GM19372 (cell line): ENCODE data around the gene PGLYRP3.
"Not testable (repeated sequence)": the region's sequence is repeated elsewhere in the genome, so short reads cannot be mapped to it uniquely, and the experiment has no call there.

ENCODE experiments used
- ATAC-seq: cut with Tn5 transposase; IDR thresholded peaks from one replicate; pipeline ENCODE4 v1.9.1; 2021; ENCODE audit warnings: mild to moderate bottlenecking, low read depth, moderate library complexity; ENCODE audit not compliant: unreplicated experiment

The PGLYRP3 gene

DNA sequence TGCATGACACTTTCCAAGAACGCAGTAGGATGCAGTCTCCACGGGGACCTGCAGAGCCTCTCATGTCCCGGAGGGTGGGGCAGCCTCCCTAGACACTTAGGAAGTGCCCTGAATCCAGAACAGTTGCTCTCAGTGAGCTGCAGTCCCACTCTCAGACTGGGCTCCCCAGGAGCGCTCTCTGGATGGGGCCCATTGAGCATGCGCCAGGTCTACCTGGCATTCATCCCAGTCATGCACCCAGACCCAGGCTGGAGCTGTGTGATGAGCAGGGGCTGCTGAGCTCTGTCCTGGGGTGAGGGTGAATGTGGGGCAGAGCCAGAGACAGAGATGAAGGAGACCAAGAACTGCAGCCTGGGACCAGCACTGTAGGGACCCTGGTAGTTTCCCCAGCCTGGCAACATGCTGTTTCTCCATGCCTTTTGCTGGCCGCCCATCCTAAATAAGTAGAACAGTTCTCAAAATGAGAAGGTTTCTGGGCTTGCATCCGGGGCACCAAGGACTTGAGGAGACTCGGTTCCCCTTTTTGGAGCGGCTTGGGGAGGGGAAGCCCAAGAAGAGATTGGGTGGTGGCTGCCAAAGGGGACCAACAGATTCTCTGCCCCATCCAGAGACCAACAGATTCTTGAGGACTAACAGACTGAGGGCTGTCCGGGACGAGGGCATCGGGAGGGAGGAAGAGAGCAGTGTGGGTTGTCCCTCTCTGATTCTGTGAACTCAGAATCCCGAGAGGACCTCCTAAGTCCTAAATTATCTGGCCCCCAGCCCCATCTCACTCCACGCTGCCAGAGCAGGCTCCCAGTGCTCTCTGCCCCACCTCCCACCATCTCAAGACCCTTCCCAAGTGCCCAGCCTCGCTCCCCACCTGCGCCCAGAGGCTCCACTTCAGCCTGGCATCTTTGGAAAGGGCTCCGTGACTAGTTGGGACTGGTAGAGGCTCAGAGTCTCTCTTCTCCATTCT is 36.9 kb upstream of the PGLYRP3 start:
- ATAC-seq, result no peak

DNA sequence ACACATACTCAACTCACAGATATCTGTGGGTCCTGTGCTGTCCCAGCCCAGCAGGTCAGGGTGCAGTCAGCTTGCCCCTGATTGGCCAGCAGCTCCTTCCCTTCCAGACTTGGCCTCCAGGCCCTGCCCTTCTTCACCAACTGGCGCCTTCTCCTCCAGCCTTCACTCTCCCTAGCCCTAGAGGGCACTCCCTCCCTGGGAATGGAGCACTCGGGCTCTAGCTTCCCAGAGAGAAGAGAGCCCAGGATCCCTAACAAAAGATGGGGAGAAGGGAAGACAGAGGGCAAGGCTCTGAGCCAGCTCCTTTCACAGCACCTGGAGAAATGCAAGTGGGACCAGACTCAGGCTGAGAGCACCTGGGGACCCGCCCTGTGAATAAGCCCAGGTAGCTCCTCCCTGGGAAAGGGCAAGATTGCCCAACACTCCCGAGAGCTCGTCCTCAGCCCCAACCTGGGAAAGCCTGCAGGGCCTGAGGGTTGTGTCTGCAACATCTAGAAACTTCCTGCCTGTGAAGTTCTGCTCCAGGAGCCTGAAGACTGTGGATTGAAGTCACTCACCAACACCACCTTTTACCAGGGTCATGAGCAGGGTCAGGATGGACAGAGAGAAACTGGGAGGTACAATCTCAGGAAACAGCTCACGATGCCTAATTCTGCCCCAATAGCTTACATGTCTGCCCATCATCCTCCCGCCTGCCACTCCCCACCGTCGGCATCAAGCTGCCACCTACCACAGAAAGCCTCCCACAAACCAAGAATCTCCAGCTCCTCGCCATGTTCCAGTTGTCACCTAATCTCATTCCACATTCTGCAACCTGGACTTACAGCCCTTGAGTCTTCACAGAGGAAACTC is 36.0 kb upstream of the PGLYRP3 start, which contains the start of gene PGLYRP4:
Gene PGLYRP4 (minus strand): TSS at position 331 of the 852 bp plus-strand sequence. CDS start 909 bp downstream, outside the sequence.
- ATAC-seq, result no peak

DNA sequence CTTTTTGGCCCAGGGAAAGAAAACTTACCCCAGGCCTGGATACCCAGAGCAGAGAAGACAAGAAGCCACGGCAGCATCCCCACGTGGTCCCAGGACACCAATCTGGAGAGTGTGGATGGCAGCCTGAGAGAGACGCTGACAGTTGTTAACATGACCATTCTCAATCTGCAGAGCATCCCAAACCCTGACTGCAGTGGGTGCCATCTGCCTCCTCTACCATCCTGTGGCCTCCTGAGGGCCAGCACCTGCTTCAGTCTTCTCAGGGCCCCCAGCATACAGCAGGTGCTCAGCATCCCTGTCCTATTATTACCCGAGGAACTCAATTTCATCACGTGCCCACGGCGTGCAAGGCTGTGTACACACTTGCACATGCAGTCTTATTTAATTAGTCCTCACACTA is 35.1 kb upstream of the PGLYRP3 start:
- no peak for ATAC-seq

DNA sequence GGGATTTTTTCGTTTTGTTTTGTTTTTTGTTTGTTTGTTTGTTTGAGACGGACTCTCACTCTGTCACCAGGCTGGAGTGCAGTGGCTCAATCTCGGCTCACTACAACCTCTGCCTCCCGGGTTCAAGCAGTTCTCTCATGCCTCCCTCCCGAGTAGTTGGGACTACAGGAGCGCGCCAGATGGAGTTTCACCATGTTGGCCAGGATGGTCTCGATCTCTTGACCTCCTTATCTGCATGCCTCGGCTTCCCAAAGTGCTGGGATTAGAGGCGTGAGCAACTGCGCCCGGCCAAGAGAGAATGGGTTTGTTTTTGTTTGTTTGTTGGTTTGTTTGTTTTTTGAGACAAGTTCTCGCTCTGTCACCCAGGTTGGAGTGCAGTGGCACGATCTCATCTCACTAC is 34.3 kb upstream of the PGLYRP3 start:
- ATAC-seq, result not testable (repeated sequence)

DNA sequence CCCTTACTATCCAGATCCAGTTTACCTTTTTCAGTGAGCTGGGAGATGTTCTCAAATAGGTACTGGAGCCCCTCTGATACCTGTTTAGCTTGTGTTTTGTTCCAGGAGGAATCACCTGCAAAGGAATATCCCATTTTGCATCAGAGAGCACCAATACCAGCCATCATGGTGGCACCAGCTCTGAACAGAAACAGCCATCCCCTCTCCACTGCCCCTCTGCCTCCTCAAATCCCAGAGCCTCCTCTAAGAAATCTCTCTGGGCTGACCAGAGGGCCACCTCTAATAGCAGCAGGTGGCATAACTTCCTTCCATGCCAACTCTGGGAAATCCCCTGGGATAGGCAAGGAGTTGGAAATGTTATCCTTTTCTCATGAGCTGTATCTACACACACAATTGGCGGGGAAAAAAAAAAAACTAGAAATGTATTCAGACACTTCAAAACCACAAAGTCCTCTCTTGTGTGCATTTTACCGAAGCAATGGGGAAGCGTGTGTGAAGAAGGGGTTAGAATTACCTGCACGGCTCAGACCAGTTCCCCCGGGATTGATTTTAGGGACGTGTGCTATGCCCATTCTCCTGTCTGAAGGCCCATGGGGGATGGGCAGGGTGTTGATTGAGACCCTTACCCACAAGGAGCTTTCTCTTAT is 33.4 kb upstream of the PGLYRP3 start:
- no peak for ATAC-seq

DNA sequence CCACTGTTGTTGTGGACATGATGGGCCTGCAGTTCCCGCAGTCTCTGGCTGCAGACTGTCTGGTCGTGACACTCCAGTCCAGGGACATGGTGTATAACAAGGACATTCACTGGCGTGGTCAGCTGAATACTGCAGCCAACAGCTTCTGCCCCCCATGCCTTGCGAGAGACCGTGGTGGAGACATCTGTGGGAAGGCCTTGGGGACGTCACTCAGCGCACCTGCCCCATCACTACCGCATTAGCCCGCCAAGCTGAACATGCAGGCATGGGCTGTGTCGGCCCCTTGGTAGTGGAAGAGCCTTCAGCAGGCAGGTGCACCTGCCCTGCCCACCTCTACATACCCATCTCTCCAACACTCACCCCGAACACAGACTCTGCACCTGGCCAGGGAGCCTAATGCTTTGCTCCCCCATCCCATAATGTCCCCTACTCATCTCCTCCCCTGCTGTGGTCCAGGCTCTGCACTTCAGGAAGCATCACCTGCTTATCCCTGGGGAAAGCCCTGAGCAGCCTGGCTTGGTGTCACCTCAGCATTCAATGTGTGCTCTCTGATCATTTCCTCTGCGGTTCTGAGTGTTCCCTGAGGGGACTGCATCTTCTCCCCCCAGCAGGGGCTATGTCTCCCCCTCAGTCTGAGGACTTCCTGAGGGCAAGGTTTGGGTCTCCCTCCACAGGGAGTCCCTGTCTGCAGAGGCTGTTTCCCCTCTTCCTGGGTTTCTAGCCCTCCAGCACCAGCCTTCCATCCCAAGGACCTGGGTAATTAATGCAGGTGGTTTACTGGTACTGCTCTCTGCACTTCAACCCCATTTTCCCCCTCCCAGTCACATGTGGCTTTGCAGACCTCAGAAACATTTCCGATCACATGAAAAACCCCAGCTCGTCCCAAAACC is 32.7 kb upstream of the PGLYRP3 start:
- ATAC-seq, result no peak

DNA sequence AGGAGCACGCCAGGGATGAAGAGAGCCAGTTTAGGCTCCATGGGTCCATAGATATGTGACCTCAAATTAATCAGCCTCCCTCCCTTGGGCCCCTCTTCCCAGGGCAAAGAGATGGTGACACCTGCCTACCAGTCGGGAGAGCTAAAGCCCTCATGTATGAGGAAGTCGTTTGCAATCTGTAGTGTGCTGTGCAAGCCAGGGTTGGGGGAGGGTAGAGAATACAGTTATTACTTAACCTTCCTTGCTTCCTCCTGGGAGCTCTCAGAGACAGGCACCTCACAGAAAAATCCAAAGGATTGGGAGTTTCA is 31.9 kb upstream of the PGLYRP3 start:
- no peak for ATAC-seq

DNA sequence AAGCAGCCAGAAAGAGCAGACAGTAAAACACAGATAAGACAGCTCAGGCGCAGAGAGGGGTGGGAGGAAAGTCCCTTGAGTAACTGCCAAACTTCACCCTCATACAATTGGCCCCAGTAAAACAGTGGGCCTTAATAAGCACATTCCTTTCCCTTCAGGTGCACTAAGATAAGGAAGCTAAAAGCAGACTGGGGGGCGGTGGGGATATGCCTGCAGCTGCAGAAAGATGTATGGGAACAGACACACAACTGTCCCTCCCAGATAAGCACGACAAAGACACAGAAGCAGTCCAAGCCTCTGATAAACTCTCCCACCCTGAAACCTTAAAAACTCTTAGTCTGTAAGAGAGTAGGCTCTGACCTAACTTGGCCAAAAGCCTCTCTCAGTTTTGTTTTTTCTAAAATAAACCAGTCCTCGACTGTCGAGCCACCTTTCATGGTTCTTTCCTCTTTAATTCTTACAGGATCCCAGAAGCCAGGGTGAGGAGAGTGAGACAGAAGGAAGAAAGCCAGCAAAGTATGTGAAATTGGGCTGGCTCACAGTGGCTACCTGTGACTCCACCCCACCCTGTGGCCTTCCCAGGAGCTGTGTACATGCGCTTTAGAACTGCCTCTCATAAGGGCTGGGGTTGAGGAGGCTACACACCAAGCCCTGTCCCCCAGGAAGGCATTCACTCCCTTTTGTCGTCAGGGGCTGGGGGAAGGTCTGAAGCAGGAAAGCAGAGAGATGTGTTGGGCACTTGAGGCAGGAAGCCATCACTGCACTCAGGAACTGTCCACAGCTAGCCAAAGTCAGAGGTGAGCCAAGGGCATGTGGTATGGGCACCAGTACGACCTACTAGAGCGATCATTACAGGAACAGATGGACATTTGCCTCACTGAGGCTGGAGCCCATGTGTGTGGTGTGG is 31.3 kb upstream of the PGLYRP3 start:
- ATAC-seq, result no peak

DNA sequence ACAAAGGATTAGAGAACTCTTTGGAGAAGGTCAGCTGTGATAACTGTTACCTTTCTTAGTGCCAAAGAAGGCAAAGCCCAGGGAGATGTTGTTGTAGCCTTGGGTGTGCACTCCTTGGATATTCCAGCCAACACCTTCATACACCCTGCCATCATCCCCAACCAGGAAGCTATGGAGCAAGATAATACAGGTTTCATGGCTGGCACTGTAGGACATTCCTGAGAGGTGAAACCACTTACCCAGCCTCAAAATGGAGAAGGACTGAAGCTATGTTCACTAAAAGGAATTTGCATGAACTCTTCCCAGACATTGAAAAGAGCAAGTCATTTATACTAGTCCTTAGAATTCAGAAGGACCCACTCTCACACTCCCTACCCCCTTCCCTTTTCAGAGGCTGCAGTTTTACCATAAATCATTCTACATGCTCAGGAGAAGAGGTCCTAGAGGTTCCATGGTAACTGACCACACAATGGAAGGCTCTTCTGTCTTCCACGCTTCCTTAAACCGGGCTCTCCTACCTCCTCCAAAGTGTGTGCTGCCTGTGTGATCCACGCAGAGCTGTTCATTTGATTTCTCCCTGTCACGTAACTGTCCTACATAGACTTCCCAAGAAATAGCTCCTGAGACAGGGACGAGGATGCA is 30.4 kb upstream of the PGLYRP3 start:
- no peak for ATAC-seq

DNA sequence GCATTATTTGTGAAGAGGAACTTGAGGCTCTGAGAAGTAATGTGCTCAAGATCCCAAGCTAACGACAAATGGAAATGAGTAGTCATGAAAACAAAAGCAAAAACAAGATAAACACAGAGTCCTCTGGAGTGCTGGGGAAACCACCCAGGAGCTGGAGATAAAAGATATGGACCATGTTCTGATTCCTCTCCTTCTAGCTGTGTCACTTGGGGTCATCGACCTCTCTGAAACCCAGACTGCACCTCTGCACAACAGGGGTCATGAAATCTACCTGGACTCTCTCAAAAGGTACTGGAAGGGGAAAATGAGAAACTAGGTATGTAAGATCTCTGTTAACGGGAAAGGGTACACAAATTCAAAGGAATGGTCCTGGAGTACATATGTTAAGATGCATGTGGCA is 29.4 kb upstream of the PGLYRP3 start:
- ATAC-seq, result no peak

DNA sequence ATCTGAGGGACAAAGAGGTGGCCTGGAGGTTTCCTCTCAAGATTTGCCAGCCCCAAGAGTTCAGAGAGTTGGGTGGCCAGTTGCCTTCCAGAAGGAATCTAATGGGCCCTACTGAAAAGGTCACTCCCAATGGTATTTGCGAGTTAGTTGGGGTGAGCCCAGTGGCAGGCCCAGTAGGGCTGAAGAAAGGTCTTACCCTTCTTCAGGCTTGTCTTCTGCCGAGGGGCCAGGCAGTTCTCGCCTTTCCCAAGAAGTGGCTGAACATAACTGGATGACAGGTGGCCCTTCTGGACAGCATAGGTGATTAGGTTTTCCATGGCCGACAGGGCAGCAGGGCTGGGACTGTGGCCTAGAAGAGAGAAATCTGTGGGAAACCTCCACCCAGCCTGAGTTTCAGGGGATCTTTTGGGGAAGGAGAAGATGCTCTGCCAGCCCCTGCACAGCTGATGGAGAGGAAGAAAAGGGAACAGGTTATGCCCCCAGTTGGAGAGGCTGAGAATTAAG is 28.7 kb upstream of the PGLYRP3 start:
- no peak for ATAC-seq

DNA sequence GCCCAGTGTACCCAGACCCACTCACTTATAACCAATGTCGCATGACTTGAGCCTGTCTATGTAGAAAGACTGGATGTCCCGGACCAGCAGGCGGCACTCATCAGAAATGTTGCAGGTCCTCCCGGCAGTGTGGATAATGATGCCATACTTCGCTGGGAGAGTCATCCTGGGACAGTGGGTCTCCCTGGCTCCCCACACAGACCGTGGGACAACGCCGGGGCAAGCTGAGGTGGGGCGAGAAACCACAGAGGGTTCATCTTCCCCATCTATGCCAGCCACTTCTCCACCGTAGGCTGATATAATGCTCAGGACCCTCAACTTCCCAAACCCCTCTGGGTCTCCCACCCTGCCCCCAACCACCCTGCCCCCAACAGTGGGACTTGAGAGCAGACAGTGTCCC is 27.6 kb upstream of the PGLYRP3 start:
- ATAC-seq, result no peak

DNA sequence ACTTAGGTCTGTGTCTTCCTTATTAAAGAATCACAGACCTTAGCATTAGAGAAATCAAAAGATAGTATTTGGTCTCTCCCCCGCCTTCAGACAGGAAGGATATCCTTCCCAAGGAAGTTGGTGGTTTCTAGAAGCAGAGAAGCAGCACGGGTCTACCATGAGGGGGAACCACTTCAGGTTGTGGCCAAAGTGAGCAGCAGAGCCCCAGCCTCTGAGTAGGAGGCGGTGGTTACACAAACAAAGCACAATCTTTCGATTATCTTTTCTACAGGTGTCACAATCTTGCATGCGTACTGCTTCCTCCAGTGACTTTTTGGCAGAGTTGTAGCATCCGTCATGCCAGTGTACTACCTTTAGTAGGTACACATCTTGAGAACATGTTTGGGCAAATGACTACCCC is 27.1 kb upstream of the PGLYRP3 start:
- ATAC-seq, result no peak

DNA sequence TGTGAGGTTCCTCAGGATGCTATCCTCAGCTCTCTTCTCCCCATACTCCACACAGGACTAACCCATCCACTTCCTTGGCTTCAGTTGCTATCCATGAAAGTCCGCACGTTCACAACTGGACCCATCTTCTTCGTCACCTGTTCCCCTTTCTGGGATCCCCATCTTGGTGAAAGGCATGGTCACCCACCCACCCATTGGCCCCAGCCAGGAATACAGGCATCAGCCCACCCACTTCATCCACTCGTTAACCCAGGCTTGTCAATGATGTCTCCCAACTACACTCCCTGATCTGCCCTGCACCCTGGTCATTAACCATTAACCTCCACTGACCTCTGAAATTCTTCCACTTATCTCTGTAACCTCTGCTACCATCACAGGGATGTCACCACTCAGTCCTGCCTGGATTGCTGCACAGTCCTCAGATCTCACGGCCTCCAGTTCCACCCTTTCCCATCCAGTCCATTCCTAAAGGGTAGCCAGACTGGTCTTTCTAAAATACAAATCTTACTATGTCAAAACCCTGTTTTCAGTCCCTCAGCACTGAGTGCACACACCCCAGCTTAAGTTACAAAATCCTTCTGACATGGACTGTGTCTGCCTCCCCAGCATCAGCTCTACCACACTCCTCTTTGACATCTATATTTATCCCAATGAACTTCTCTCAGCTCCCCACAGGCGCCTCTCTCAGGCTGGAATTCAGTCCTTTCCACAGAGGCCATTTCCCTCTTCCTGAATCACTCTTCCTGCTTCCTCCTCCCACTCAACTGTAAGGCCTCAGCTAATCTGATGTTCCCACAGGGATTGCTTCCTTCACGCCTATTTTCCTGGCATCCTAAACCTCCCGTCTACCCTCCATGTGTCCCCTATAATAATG is 25.5 kb upstream of the PGLYRP3 start:
- ATAC-seq, result no peak

DNA sequence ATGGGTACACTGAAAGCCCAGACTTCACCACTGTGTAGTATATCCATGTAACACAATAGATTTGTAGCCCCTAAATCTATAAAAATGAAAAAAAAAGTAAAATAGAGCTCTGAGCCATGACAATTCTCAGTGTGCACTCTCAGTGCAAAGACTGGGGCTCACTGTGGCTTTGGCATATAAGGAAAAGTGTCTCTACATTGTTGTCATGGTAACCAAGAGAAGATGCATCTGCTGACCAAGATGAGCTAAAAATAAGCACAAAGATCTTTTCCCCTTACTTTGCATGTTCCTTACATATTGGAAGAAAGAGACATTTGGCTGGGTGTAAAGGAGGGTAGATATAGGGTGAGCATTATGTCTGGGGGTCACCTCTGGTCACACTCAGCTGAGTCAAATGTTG is 23.9 kb upstream of the PGLYRP3 start:
- ATAC-seq, result no peak

DNA sequence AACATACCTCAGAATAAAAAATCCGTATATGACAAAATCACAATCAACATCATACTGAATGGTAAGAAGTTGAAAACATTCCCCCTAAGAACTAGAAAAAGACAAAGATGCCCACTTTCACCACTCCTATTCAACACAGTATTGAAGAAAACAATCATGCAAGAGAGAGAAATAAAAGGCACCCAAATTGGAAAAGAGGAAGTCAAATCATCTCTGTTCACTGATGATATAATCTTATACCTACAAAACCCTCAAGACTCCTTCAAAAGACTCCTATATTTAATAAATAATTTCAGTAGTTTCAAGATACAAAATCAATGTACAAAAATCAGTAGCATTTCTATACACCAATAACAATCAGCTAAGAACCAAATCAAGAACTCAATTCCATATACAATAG is 21.1 kb upstream of the PGLYRP3 start:
- ATAC-seq, result no peak

DNA sequence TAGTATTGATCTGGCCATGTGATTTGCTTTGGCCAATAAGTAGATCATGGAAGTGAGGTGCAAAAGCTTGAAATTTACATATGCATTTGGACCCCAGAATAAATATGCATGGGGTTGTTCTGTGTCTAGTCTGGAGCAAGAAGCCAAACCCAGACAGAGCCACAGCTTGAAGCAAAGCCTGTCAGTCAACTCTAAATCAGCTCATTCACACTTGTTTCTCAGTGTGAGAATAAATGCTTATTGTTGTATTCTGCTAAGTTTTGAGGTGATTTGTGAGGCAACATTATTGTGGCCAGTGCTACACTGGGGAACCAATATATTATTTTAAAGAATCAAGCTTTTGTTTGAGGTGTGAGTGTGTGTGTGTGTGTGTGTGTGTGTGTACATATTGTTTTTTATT is 12.2 kb upstream of the PGLYRP3 start:
- ATAC-seq, result no peak
